RKO (cell line): ENCODE data around the gene E2F1.
"Not testable (repeated sequence)": the region's sequence is repeated elsewhere in the genome, so short reads cannot be mapped to it uniquely, and the experiment has no call there.

Experiments used
- DNase-seq: peaks from one replicate; pipeline ENCODE4 v3.0.0-alpha.2; 2016; ENCODE audit warnings: low spot score

Gene E2F1

DNA sequence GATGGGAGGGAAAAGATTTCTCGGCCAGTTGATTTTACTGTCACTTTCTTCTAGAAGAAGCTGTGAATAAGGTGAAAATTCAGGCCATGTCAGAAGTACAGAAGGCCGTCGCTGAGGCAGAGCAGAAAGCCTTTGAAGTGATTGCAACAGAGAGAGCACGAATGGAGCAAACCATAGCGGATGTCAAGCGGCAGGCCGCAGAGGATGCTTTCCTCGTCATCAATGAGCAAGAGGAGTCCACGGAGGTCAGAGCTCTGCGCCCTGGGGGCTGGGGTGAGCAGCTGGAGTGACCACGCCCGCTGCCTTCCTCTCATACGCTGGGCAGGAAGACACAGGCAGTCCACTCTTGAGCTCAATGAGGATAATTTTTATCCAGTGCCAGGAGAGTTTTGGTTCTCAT, 45.9 kb downstream of the E2F1 start:
- DNase-seq = no peak

DNA sequence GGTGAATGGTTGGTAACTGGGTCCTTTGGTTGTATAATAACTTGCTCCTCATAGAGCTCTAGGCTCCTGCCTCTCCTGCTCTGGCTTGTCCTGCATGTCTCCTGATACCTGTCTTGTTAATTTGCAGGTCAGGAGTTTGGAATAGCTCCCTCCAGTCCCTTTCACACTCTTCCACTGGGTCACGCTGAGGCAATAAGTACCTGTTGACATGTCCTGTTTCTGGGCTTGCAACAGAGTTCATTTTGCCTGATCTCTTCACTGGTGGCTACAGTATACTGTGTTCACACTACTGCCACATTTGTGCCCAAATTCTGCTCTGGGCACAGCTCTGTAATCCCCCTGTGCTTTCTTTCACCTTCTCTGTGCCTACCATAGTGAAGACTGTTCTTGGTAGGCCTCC, 49.4 kb downstream of the E2F1 start:
- DNase-seq = no peak

DNA sequence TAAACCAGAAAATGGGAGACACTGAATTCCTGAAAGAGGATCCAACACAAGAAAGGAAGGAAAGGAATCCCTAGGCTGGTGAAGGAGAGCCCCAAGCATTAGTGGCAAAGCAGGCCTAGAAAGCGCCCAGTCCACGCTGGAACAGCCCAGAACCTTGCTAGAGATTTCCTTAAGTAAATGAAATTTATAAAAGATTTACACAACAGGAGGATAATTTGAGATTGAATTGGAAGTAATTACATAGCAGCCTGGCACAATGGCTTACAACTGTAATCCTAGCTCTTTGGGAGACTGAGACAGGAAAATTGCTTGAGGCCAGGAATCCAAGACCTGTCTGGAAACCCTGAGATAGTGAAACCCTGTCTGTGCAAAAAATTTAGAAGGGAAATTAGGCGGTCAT, 50.8 kb downstream of the E2F1 start:
- no peak for DNase-seq

DNA sequence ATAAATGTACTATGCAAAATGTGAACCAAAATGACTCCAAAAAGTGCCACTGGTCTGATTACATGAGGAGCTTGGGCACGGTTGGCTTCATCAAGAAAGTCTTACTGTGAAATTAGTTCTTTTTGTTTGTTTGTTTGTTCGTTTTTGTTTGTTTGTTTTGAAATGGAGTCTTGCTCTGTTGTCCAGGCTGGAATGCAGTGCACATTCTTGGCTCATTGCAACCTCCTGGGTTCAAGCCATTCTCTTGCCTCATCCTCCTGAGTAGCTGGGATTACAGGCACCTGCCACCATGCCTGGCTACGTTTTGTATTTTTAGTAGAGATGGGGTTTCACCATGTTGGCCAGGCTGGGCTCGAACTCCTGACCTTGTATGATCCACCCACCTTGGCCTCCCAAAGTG, 54.3 kb downstream of the E2F1 start:
- not testable (repeated sequence) for DNase-seq

DNA sequence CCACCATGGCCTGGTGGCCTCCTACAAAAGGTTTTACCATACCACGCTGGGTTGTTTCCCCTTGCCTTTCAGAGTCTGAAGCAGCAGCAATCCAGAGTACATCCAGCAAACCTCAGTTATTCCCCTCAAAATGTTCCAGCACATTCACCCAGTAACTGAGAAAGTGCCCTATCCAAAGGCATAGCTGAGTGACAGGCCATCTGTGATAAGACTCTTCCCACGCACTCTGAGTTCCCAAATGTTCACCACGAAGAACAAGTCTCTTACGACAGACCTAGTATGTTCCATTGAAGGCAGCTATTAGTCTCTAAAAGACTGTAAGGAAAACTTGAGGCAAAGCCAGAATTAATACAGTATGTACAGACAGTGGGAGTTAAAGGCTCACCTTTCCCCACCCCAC, 55.7 kb downstream of the E2F1 start:
- DNase-seq = no peak

DNA sequence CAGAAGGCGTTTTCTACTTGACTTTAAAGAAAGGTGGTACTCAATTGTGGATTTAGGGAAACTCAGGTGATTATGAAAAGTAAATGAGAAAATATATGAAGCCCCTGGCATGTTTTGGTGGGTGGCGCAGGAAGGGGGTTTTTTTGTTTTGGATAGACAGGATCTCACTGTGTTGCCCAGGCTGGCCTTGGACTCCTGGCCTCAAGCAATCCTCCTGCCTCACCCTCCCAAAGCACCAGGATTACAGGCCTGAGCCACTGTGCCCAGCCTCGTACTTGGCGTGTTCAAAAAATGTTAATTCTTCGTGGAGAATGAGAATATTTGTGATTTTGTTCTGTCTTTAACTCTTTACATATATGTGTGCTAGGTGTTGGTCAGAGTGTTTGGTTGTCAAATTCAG, 56.2 kb downstream of the E2F1 start:
- no peak for DNase-seq

DNA sequence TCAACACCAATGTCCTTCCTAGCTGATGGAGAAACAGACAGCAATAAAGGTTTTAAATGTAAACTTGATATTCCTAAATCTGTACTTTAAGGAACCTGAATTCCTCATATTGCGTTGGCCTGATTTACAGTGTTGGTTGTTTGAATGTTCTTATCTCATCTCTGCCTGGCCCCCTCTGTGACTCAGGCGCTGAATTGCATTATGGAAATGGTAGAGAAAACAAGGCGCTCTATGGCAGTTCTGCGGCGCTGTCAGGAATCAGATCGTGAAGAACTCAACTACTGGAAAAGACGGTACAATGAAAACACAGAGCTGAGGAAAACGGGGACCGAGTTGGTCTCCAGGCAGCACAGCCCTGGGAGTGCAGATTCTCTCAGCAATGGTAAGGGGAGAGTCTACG, 56.7 kb downstream of the E2F1 start:
- DNase-seq = no peak

DNA sequence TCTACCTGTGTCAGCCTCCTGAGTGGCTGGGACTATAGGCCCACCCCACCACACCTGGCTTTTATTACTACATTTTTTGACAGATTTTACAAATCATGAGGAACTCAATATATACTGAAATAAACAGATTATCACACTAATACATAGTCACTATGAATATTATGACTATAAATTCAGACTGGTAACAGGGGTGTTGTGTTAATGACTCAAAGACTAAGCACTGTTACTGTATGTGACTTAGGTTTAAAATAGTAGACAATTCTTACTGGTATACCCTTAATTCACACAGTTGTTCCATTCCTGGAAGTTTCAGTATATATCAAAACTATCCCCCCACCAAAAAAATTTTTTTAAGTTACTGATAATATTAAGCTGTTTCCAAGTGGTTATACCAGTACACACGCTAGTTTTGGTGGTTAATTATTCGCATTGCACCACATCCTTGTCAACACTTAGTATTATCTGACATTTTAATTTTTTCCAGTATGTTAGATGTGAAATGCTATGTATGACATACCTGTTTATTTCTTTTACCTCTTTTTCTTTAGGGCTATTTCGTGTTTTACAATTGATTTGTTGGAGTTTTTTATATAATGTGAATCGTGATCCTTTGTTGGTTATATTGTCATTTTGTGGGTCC, 58.5 kb downstream of the E2F1 start:
- DNase-seq = no peak

DNA sequence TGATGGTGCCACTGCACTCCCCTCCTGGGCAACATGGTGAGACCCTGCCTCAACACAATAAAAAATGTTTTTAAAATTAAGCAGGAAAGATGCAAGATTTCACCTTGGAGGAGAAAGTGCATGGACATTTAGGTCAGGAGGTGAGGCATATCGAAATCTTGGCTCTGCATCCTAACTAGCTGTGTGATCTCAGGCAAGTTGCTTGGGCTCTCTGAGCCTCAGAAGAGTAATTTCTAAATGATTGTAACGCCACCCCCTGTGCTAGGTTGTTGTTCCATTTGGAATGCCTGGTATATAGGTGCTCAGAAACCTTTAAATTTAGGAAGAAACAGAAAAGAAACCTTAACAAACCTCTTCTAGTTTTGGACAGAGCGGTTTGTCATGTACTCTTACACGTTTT, 60.0 kb downstream of the E2F1 start:
- DNase-seq = no peak
